IPS DF 4.7 (cell line): ENCODE results near the gene TANK.
"Not testable (repeated sequence)": the region's sequence is repeated elsewhere in the genome, so short reads cannot be mapped to it uniquely, and the experiment has no call there.

Experiments used
- DNase-seq: peaks from one replicate; pipeline ENCODE4 v3.0.0-alpha.2; 2013; ENCODE audit warnings: low spot score; ENCODE audit errors: extremely low read depth

TANK gene

DNA sequence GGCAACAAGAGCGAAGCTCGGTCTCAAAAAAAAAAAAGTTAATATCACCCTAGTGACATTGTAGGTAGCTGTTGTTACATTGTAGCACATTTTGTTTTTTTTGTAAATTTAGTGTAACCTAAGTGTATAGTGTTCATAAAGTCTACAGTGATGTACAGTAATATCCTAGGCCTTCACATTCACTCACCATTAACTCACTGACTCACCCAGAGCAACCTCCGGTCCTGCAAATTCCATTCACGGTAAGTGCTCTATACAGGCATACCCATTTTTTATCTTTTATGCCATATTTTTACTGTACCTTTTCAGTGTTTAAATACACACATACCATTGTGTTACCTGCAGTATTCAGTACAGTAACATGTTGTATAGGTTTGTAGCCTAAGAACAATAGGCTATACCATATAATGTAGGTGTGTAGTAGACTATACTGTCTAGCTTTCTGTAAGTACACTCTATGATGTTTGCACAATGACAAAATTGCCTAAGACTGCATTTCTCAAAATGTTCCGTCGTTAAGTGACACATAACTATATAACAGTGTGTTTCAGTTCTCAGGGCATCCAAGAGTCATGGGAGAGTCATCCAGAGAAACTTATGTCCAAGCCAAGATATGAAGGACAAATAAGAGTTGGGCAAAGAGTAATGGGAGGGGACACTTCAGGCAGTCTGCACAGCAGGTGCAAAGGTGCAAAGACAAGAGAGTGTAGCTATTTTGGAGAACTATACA lies 68.4 kb downstream of the TANK start:
- DNase-seq, result no peak

DNA sequence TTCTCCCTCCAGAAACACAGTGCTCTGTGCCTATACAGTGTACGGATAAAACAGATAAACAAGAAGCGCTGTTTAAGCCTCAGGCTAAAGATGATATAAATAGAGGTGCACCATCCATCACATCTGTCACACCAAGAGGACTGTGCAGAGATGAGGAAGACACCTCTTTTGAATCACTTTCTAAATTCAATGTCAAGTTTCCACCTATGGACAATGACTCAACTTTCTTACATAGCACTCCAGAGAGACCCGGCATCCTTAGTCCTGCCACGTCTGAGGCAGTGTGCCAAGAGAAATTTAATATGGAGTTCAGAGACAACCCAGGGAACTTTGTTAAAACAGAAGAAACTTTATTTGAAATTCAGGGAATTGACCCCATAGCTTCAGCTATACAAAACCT lies 70.7 kb downstream of the TANK start:
- no peak for DNase-seq

DNA sequence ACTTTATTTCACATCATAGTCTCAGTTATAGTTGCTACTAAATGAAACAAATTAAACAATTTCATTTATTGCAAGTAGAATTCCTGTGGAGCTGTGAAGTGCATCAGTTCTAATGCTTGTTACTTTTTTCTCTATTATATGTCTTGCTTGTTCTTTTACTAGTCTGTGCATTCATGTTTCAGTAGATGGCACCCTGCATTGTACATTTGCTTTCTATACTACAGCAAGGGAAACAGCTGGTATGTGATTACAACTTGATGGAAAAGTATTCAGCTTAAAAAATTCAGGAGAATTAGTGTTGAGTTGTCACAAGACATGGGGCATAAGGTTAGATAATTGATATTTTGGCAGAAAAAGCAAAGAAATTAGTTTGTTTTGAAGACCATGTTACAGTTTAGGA lies 72.3 kb downstream of the TANK start:
- DNase-seq, result no peak

DNA sequence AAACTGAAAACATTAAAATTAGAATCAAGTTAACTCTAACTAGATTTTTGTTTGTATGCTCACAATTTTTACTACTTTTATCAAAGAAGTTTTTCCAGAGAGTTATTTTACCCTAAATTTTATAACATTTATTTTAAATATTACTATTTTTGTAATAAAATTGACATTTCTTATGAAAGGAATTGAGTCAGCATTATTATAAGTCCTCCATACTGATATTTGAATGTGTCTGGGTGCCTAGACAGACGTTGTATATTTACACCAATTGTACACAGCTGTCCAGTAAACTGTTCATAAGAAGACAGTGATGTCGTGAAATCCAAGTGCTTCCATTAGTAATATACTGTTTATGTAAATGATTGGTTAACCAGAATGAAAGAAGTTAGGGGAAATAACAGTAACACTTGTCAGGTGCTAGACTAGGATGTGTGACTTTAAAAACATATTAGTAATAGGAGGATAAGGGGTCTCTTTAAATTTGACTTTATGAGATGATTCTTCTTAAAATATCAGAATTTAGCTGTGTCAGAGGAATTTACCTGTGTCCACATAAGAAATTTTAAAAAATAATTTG lies 73.7 kb downstream of the TANK start:
- DNase-seq, result no peak

DNA sequence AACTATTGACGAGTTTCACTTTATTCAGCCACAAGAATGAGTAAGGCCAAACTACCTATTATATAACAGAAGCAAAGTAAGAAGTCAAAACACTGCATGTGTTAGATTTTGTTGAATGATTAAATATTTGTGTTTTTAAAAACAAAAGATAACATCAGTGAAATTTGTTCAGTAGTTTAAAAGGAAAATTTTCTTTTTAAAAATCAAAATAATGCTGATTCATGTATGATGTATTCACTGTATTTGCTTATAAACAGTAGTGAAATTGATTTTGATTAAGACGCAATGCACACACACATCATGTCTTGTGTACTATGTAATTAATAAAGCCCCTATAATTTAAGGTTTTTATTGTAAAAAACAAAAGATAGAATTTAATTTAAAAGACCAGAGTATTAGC lies 74.4 kb downstream of the TANK start:
- no peak for DNase-seq

DNA sequence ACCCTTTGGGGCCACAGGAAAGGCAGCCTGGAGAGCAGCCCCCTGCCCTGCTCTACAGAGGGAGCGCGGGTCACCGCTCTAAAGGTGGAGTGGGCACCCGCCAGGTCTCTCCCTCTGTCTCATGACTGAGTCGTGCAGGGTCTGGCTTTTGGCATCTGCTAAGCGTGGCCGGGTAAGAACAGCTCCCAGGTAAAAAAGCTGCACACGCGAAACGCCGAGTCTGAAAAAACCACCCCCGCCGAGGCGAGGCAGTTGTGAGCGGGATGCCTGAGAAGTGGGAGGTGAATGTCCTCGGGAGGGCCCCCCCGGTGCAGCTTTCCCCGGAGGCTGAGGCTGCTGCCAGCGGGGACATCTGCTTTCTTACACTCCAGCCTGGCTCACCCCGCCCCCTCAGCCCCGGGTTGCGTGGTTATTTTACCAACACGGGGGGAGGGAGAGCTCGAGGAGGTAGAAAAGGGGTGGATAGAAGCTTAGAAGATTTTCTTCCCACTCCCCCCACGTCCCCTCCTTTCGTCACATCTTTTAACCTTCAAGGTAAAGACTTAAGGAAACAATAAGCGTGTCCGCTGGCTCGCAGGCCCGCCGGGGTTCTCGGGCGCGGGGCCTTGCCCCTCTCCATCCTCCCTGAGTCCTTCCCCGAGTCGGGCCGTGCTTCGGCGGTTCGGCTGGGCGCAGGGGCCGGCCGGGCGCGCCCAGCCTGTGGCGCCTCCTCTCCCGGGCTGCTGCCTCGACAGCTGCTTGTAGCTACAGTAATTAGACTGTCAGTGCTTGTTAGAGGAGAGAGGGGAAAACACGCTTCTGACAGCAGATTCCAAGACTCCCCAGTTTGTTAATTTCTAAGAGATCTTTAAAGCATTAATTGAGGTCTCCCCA lies 77.4 kb downstream of the TANK start:
- no peak for DNase-seq

DNA sequence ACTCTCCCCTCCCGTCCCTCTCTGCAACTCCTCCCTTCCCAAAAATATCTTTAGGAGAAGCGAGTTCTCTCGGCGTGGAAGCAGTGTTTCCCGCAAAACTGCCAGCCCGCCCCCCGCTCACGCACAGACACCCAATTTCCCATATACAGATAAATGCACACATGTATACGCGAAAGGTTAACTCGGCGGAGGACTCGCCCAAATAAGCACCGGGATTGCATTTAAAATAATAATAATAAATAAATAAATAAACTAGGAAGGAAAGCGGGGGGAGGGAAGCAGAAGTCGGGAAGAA lies 78.0 kb downstream of the TANK start:
- no peak for DNase-seq

DNA sequence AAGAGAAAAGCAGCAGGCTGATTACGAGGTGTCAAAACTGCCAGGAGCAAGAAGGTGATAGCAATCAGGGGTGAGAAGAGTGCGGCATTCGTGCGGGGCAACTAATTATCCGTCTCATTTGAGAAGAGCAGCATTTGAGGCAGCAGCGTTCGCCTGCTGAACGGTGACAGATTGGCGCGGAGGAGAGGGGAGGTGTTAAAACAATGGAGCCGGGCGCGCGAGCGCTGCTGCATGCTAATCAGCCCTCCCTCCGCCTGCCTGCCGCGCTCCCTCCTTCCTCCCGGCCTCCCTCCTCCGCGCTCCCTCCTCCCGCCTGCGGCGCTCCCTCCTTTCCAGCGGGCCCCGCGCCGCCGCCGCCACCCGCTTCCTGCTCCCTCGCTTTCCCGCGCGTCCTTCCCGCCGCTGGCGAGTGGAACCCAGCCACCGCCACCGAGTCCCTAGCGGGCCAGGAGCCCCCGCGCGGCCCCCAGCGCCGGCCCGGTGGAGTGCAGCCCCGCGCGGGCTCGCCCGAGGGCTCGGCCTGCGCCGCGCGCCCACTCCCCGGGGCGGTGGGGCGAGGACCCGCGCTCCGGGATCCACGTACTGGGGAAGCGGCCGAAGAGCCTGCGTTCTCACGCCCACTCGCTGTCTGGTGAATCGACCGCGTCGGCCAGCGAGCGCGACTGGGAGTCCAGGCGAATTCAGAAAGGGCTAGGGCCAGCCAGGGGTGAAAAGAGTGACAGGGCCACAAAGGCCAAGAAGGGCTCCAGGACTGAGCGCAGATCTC lies 78.5 kb downstream of the TANK start:
- DNase-seq, result peak; percentile 76

DNA sequence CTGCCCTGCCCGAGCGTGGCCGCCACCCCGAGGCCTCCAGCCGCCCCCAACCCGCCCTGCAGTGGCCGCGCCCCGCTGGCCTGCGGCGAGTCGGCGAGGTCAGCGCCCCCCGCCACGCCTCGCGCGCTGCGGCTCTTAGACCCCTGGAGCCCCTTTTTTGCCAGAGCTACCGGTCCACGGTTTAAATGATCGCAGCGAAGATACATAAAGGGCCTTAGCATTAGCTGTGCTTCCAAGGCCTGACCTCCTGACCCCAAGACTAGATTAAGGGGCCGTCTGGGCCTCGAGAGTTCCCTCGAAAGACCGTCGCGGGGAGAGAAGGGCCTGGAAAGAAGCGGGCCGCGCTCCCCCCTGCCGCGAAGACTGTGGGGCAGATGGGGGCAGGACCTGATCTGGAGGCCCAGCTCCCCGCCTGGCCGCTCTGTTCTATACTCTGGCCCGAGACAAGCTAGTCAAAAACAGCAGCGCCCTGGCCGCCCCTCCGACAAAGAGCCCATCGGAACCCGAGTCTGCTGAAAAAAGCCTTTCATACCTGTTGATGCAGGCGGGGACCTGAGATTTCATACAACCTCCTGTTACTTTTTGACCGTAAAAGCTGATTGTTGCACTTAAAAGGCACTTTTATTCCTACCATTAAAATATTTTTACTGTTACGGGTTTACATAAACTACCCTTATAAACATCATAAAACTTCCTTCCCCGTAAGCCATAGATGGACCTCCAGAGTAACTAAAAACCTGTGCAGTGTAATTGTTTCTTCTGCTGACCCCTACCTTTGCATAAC lies 79.3 kb downstream of the TANK start:
- DNase-seq, result no peak

- DNase-seq, result no peak
Measured at GRCh38 chr2:161241894-161242293, 81.7 kb downstream of the TANK start.

GRCh38 chr2:161243312-161243711 lies 83.1 kb downstream of the TANK start:
- no peak for DNase-seq

- DNase-seq, result no peak
Measured at GRCh38 chr2:161243905-161244304, 83.7 kb downstream of the TANK start.

DNA sequence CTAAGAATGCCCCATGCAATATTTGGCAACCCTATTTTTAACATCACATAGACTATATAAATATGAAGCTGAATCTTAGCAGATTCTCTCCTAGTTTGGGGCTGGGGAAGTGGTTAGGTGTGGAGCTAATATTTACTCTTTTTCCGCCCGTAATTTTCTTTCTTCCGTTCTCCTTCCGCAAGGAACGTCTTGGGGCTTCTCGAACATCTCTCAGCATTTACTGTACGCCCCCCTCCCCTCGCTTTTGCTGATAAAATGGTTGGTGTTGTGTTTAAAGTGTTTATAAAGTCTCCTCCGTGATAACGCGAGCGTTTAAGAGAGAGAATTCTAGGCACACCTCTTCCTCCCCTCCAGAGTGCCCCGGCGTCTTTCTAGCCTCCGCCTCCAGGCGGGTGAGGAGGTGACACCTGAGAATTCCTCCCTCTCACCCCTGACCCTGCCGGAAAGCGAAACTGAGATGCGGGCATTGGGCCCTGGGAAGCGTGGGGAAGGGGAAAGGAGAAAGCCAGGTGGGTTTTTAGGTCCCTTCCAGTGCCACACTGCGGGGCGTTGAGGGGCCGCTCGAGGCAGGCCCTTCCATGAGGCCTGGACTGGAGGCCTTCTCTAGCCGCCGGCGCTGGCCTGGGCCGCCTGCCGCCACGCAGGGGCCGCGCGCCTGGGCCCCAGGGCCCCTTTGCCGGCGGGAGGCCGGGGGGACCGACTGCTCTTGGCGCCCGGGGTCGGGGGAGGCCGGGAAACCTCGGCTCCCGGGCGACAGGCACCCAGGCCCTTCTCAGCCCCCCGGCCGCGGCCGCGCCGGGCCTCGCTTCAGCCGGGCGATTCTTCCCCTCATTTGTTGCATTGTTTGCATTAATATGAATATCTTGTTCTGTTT lies 84.4 kb downstream of the TANK start:
- DNase-seq, result not testable (repeated sequence)

DNA sequence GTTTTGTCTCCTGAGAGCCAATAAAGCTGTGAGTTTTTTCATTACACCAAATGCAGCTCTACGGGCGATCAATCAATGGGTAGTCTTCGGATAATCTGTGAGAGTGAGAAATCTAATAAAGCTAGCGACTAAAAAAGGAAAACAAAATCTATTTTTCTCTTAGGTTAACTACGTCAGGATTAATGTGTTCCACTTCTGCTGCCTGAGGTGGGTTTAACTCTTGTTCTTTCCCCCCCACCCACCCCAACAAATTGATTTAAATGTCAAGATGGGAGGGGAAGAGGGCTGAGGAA lies 85.0 kb downstream of the TANK start:
- DNase-seq, result no peak

- no peak for DNase-seq
Measured at GRCh38 chr2:161245671-161246070, 85.4 kb downstream of the TANK start.

DNA sequence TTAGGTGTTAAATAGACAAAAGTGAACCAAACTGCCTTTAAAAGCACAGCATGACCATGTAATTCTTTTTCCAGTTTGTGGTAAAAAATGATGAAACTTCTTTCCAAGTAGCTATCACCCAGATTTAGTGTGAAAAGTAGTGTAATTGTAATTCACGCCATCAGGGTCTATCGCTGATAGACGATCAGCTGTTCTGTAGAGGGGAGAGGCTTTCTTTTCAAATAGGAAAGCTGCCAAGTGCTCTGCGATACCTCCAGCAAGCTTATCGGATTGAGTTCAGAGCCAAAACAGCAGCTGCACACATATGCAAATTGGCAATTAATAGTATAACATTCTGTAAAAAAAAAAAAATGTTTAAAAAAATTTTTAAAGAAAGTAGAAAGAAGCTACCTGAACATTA lies 86.1 kb downstream of the TANK start:
- no peak for DNase-seq

- peak; percentile 79 for DNase-seq
Measured at GRCh38 chr2:161250864-161251436, 90.7 kb downstream of the TANK start.

DNA sequence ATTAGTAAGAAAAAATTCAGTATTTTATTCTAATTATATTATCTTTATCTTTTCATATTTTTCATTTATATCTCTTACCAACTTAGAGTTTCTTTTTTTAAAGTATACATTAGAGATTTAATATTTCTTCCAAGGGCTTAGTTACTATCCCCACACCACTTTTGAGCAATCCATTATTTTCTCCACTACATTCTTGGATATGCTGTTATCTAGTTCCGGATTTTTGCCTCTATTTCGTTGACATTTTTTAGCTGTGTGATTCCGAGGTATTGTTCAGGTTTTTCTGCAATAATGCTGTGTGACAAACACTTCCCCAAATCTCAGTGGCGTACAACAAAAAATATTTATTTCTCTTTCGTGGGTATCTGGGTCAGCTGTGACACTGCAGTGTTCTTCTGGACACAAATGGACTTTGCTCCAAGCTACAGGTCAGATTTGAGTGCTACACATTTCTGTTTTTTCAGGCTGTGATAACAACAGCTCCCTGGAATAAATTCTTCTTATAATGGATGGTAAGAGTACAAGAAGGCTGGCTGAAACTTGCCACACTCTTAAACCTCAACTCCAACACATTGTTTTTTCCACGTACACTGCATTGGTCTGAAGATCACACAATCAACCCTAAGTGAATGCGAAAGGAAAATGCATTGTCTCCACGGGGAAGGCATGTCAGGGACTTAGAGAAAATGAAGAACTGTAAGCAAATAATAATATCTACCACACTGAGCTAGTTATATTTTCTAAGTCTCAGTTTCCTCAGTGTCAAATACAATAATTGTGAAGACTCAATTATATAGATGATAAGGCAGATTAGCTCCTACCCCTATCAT lies 97.1 kb downstream of the TANK start:
- DNase-seq, result no peak

DNA sequence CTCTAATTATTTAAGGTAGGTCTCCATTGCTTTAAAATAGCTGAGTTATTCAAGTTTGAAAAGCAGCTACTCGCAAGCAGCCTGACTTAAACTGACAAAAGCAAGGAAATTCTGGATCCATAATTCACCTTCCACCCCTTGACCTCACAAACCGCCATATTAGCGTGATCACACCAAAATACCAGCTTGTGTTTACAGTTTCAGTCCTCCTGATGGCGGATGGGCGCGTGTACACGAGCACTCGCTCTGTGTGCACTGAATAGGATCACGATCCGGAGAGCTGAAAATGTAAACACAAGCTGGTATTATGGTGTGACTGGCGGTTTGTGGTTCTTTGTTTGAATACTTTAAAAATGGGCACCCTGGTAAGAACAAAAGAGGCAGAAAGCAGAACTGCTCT lies 105.6 kb downstream of the TANK start:
- no peak for DNase-seq
